ENCODE data around the gene NDUFS6. TPM values are rescaled to one million over a fixed set of nuclear protein-coding genes. Genes with fewer than 3 reads are reported as not detected.

Gene NDUFS6
- total and polyA plus RNA-seq, 2 experiments from 2014 or later = 141 to 371 TPM

DNA sequence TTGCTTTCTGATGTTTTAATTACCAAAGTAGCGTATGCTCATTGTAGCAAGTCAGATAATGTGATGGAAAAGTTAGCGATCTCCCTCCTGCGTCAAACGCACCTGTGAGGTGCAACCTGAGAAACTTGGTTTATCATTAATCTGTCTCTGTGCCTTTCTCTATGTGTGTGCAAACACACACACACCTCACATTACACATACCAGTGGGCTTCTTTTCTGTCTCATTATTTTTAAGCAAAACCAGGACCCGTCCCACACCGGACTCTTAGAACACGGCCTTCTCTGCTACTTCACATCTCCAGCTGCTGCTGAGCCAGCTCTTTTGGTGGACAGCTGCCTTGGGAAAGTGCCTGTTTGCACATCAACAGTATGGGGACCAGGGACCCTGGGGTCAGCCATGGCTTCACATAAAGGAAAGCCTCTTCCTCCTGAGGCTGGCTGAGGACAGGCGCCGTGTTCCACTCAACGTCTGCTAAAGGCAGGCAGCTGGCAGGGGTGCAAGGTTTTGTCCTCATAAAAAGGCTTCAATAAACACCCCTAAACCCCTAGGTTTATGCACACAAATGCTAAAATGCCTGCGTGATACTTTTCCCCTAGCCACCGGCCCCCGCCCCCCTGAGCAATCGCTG is 45.8 kb upstream of the NDUFS6 start:
- Histone ChIP-seq H3K9me3 (ENCODE audit: low read depth) (no peaks in the 10 kb centered on the region), H3K27ac (no peak overlapping the region), H3K27me3 (no peaks in the 10 kb centered on the region), H3K4me3 (no peak overlapping the region), H3K4me1 (ENCODE audit: low read depth) (no peaks in the 10 kb centered on the region), H3K36me3 (no peaks in the 10 kb centered on the region)
- DNase-seq (ENCODE audit: low read depth in 1 of 2, low spot score in 1 of 2) = no peak
- TF ChIP-seq, protein P1, sequence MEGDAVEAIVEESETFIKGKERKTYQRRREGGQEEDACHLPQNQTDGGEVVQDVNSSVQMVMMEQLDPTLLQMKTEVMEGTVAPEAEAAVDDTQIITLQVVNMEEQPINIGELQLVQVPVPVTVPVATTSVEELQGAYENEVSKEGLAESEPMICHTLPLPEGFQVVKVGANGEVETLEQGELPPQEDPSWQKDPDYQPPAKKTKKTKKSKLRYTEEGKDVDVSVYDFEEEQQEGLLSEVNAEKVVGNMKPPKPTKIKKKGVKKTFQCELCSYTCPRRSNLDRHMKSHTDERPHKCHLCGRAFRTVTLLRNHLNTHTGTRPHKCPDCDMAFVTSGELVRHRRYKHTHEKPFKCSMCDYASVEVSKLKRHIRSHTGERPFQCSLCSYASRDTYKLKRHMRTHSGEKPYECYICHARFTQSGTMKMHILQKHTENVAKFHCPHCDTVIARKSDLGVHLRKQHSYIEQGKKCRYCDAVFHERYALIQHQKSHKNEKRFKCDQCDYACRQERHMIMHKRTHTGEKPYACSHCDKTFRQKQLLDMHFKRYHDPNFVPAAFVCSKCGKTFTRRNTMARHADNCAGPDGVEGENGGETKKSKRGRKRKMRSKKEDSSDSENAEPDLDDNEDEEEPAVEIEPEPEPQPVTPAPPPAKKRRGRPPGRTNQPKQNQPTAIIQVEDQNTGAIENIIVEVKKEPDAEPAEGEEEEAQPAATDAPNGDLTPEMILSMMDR (IDR thresholded peaks at IDR 0.05; ENCODE audit: low read depth, low read length) = no peak

DNA sequence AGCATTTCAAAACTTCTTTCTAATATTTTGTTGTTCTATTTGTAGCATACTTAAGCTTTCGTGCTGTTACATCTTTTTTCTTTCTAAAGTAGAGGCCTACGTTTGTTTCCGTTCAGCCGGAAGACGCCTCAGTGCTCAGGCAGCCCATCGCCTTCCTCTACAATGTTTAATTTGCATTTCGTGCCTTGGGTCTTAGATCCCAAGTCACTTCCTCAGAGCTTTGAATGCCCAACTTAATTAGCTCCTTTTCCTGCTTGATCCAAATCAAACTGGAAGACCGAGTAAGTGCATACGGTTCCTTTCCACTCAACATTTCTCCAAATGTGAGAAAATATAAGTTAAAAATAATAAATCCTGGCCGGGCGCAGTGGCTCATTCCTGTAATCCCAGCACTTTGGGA is 44.7 kb upstream of the NDUFS6 start:
- no peak for DNase-seq (ENCODE audit: low read depth in 1 of 2, low spot score in 1 of 2)
- H3K36me3 ChIP-seq = no peaks in the 10 kb centered on the region
- TF ChIP-seq, protein P1 (IDR thresholded peaks at IDR 0.05; ENCODE audit: low read depth, low read length) = no peak
- no peaks in the 10 kb centered on the region for H3K9me3 ChIP-seq (ENCODE audit: low read depth)
- no peak overlapping the region for H3K27ac ChIP-seq
- no peaks in the 10 kb centered on the region for H3K27me3 ChIP-seq
- H3K4me1 ChIP-seq (ENCODE audit: low read depth) = no peaks in the 10 kb centered on the region
- H3K4me3 ChIP-seq = no peak overlapping the region

DNA sequence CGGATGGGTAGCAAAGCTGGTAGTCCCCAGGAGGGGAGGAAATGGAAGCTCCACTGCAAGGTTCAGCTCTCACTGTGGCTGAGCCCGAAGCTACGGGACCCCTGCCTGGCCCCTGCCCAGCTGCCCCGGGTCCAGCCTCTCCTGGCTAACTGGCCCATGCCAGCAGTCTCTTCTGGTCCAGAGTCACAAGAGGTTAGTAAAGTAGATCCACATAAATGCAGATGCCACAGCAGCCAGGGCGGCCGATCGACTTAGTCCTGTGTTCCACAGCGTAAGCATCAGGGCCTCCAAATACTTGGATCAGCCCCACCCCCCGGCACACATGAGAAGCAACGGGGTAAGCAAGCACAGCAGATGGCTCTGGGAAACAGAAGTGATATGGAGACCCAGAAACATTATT is 43.7 kb upstream of the NDUFS6 start:
- no peaks in the 10 kb centered on the region for H3K27me3 ChIP-seq
- TF ChIP-seq, protein P1 (IDR thresholded peaks at IDR 0.05; ENCODE audit: low read depth, low read length) = no peak
- no peak overlapping the region for H3K4me3 ChIP-seq
- no peaks in the 10 kb centered on the region for H3K4me1 ChIP-seq (ENCODE audit: low read depth)
- no peak for DNase-seq (ENCODE audit: low read depth in 1 of 2, low spot score in 1 of 2)
- H3K36me3 ChIP-seq = no peaks in the 10 kb centered on the region
- H3K9me3 ChIP-seq (ENCODE audit: low read depth) = no peaks in the 10 kb centered on the region
- H3K27ac ChIP-seq = no peak overlapping the region

DNA sequence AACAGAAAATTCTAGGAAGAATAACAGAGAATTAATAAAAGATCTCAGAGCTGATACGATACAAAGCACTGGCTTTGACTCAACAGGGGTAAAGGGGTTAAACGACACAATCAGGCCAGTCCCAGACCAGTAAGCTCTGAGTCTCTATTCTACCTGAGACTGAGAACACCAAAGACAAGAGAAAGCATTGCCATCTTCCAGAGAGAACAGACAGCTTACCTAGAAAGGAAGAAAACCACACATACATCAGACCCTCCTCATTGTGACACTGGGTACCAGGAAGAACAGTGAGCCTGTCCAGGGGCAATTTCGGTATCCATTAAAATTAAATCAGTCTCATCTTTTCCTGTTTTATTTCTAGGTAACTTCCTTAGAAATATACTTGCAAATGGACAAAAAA is 42.6 kb upstream of the NDUFS6 start:
- no peaks in the 10 kb centered on the region for H3K27me3 ChIP-seq
- H3K36me3 ChIP-seq = no peaks in the 10 kb centered on the region
- no peaks in the 10 kb centered on the region for H3K4me1 ChIP-seq (ENCODE audit: low read depth)
- no peak for DNase-seq (ENCODE audit: low read depth in 1 of 2, low spot score in 1 of 2)
- no peak overlapping the region for H3K4me3 ChIP-seq
- H3K9me3 ChIP-seq (ENCODE audit: low read depth) = no peaks in the 10 kb centered on the region
- no peak overlapping the region for H3K27ac ChIP-seq
- TF ChIP-seq, protein P1 (IDR thresholded peaks at IDR 0.05; ENCODE audit: low read depth, low read length) = no peak

DNA sequence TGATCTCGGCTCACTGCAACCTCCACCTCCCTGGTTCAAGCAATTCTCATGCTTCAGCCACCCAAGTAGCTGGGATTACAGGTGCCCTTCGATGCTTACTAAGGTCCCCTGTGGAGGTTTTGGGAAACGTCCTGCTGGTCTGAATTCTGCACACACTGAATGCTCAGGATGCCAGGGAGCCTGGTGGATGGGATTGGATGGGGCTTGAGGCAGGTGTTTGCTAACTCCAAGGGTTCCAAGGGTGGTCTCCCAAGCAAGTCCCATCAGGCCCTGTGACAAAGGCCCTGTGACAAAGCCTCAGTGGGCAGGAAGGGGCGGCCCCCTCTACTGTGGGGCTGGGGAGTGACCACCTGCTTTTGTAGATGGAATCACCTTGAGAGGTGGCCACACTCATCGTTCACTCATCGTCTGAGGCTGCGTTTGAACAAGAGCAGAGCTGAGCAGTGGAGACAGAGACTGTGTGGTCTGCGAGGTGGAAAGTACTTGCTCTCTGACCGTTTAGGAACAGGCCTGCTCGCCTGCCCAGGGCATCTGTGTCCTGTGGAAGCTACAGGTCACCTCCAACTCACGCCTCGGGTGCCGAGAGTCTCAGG is 41.7 kb upstream of the NDUFS6 start:
- Histone ChIP-seq H3K27ac (no peak overlapping the region), H3K4me3 (no peak overlapping the region), H3K36me3 (no peaks in the 10 kb centered on the region), H3K9me3 (ENCODE audit: low read depth) (no peaks in the 10 kb centered on the region), H3K27me3 (no peaks in the 10 kb centered on the region), H3K4me1 (ENCODE audit: low read depth) (no peaks in the 10 kb centered on the region)
- TF ChIP-seq, protein P1 (IDR thresholded peaks at IDR 0.05; ENCODE audit: low read depth, low read length) = no peak
- DNase-seq (ENCODE audit: low read depth in 1 of 2, low spot score in 1 of 2) = no peak

Data from cardiac muscle cell (in vitro differentiated cells and primary cell).